Parathyroid adenoma (tissue), 2 donors: ENCODE results near the gene FGG.

ENCODE experiments used
- H2AFZ ChIP-seq: fragments of 300-600 bp; sonication (generic); one replicate; pipeline ENCODE4 v1.7.0; 2017; ENCODE audit warnings: antibody characterized with exemption, mild to moderate bottlenecking
- H3K27ac ChIP-seq: fragments of 300-600 bp; sonication (generic); one replicate; pipeline ENCODE4 v1.7.0; 2017
- H3K27me3 ChIP-seq: fragments of 300-600 bp; sonication (generic); one replicate; pipeline ENCODE4 v1.7.0; 2017; ENCODE audit warnings: low read length; ENCODE audit not compliant: control insufficient read depth, insufficient read depth
- H3K36me3 ChIP-seq: fragments of 300-600 bp; sonication (generic); one replicate; pipeline ENCODE4 v1.7.0; 2017; ENCODE audit warnings: low read length; ENCODE audit not compliant: control insufficient read depth, insufficient read depth
- H3K4me1 ChIP-seq: fragments of 300-600 bp; sonication (generic); one replicate; pipeline ENCODE4 v1.7.0; 2017; ENCODE audit warnings: control low read depth
- H3K4me2 ChIP-seq: fragments of 300-600 bp; sonication (generic); one replicate; pipeline ENCODE4 v1.7.0; 2017; ENCODE audit warnings: low read length
- H3K4me3 ChIP-seq: fragments of 300-600 bp; sonication (generic); one replicate; pipeline ENCODE4 v1.7.0; 2017; ENCODE audit warnings: low read depth, low read length
- H3K79me2 ChIP-seq: fragments of 300-600 bp; sonication (generic); one replicate; pipeline ENCODE4 v1.7.0; 2017; ENCODE audit warnings: control low read depth
- H3K9ac ChIP-seq: fragments of 300-600 bp; sonication (generic); one replicate; pipeline ENCODE4 v1.7.0; 2017; ENCODE audit warnings: mild to moderate bottlenecking
- H3K9me3 ChIP-seq: fragments of 300-600 bp; sonication (generic); one replicate; pipeline ENCODE4 v1.7.0; 2017; ENCODE audit warnings: low read length; ENCODE audit not compliant: control insufficient read depth
- TF ChIP-seq, protein P1 (sequence below): fragments of 300-600 bp; sonication (generic); IDR thresholded peaks from one replicate; pipeline ENCODE4 v1.7.0; 2017; ENCODE audit warnings: antibody characterized with exemption, mild to moderate bottlenecking
- donor health status: primary hyperparathyroidism.

FGG gene

DNA sequence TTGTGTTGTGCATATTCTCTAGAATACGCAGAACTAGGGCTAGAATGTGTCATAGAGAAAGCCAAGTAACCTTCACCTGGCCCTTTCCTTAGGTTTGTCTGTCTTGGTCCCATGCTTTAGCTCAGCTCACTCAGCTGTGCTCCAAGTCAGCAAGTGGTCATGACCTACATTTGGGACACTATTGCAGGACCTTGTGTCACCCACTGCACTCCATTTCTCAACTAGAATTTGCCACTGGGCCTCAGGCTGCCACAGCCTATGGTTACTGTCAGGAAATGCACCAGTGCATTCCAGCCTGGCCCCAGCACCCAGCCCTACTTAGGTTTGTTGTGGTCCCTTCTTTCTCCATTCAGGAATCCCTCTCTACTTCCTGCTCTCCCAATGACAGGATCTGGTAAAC is 7.7 kb upstream of the FGG start:
- H3K4me1 ChIP-seq: no peaks in the 10 kb centered on the region
- H3K27me3 ChIP-seq: no peaks in the 10 kb centered on the region
- no peaks in the 10 kb centered on the region for H3K79me2 ChIP-seq
- TF ChIP-seq, protein P1, sequence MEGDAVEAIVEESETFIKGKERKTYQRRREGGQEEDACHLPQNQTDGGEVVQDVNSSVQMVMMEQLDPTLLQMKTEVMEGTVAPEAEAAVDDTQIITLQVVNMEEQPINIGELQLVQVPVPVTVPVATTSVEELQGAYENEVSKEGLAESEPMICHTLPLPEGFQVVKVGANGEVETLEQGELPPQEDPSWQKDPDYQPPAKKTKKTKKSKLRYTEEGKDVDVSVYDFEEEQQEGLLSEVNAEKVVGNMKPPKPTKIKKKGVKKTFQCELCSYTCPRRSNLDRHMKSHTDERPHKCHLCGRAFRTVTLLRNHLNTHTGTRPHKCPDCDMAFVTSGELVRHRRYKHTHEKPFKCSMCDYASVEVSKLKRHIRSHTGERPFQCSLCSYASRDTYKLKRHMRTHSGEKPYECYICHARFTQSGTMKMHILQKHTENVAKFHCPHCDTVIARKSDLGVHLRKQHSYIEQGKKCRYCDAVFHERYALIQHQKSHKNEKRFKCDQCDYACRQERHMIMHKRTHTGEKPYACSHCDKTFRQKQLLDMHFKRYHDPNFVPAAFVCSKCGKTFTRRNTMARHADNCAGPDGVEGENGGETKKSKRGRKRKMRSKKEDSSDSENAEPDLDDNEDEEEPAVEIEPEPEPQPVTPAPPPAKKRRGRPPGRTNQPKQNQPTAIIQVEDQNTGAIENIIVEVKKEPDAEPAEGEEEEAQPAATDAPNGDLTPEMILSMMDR: no peak
- no peak overlapping the region for H3K27ac ChIP-seq
- no peaks in the 10 kb centered on the region for H3K9me3 ChIP-seq
- H3K4me2 ChIP-seq: no peak overlapping the region
- no peak overlapping the region for H3K4me3 ChIP-seq
- H2AFZ ChIP-seq: no peak overlapping the region
- H3K9ac ChIP-seq: no peak overlapping the region
- no peaks in the 10 kb centered on the region for H3K36me3 ChIP-seq

DNA sequence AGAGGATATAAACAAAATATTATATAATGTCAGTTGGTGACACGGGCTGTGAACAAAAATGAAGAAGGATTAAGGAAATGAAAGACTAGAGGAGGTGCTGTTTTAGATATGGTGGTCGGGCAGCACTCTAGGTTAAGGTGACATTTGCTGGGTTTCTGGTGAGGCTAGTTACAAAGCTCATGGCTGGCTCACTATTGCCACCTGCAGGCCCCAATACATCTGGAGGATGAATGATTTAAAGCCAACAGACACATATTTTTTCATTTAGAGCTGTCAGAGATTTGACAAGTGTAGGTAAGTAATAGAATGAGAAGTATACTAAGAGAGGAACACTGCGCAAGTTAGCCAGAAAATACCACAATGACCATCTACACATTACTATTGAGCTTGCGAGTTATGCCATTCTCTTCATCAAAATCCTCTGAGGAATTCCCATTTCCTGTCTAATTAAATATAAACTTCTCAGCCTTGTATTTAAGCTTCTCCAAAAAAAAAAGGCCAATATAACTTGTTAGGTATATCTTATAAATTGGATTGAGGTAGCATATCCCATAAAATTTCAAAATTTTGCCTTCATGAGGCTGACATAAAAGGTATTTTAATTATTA is 6.4 kb upstream of the FGG start:
- H3K79me2 ChIP-seq: no peaks in the 10 kb centered on the region
- H3K27me3 ChIP-seq: no peaks in the 10 kb centered on the region
- H3K36me3 ChIP-seq: no peaks in the 10 kb centered on the region
- H3K9me3 ChIP-seq: no peaks in the 10 kb centered on the region
- H3K4me3 ChIP-seq: no peak overlapping the region
- H3K27ac ChIP-seq: no peak overlapping the region
- H2AFZ ChIP-seq: no peak overlapping the region
- no peak overlapping the region for H3K9ac ChIP-seq
- no peaks in the 10 kb centered on the region for H3K4me1 ChIP-seq
- TF ChIP-seq, protein P1: peak; percentile 47
- H3K4me2 ChIP-seq: no peak overlapping the region

DNA sequence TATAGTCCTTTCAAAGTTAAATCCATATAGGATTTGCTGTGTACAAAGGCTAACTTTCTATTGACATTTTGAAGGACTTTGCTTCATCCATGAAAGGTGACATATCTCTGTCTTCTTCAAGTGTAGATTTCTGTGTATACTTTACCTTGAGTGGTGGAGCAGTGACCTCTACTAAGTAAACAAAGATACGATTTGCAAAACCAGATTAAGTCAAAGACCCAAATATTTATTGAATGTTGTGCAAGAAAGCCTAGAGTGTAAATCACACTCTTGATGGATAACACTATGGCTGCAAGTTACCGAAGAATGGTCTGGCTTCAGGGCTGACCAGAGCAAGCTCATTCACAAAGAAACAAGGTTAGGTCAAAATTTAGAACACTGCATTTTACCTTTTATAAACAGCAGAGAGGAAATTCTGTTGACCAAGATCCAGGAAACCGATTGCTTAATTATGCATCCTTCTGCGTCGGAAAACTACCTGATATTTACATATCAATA is 5.4 kb upstream of the FGG start:
- H3K4me3 ChIP-seq: no peak overlapping the region
- no peak overlapping the region for H3K4me2 ChIP-seq
- H3K4me1 ChIP-seq: no peaks in the 10 kb centered on the region
- no peaks in the 10 kb centered on the region for H3K79me2 ChIP-seq
- no peaks in the 10 kb centered on the region for H3K36me3 ChIP-seq
- no peaks in the 10 kb centered on the region for H3K27me3 ChIP-seq
- no peak overlapping the region for H3K27ac ChIP-seq
- H3K9me3 ChIP-seq: no peaks in the 10 kb centered on the region
- no peak overlapping the region for H3K9ac ChIP-seq
- TF ChIP-seq, protein P1: no peak
- H2AFZ ChIP-seq: no peak overlapping the region

DNA sequence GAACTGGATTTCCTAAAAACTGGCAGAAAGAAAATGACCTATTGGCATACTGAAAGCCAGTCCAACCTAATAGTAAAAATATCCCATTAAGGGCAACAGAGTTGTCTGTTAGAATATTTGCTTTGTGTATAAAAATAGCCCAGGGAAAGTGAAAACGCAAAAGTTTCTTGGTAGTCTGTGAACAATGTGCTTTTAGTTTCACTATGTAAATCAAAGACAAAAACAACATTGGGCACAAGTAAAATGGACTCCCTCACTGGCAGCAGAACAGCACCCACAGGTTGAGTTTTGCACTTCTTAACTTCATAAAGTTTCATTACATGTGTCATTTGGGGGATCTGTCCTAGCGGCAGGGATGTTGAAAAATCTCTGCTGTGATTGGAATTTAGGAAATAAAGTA is 4.3 kb upstream of the FGG start:
- Histone ChIP-seq H3K79me2 (no peaks in the 10 kb centered on the region), H3K27me3 (no peaks in the 10 kb centered on the region), H3K9ac (no peak overlapping the region), H3K27ac (no peak overlapping the region), H3K4me2 (no peak overlapping the region), H3K9me3 (no peaks in the 10 kb centered on the region), H3K4me3 (no peak overlapping the region), H2AFZ (no peak overlapping the region), H3K4me1 (no peaks in the 10 kb centered on the region), H3K36me3 (no peaks in the 10 kb centered on the region)
- TF ChIP-seq, protein P1: no peak

DNA sequence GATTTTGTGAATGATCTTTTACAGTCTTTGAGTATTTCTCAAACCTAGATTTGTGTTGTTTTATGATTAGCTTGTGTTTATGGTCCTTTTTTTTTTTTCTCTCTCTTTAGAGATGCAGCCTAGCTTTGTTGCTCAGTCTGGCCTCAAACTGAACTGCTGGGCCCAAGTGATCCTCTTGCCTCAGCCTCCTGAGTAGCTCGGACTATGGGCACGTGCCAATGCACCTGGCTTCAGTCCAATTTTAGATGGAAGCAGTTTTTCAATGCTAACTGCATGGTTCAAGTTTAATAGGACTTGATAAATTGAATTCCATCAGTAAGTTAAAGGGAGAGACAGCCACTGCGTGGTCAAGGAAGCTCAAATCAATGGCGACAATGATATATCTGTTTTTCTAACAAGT is 3.8 kb upstream of the FGG start:
- Histone ChIP-seq H3K4me3 (no peak overlapping the region), H3K27ac (no peak overlapping the region), H3K4me2 (no peak overlapping the region), H3K4me1 (no peaks in the 10 kb centered on the region), H3K27me3 (no peaks in the 10 kb centered on the region), H2AFZ (no peak overlapping the region), H3K79me2 (no peaks in the 10 kb centered on the region), H3K36me3 (no peaks in the 10 kb centered on the region), H3K9ac (no peak overlapping the region), H3K9me3 (no peaks in the 10 kb centered on the region)
- TF ChIP-seq, protein P1: no peak
